GM12892 (cell line): ENCODE data around the gene TSR3.

Source experiments
- POLR2A ChIP-seq: IDR thresholded peaks from 2 replicates; pipeline ENCODE4 v1.6.1; 2011; ENCODE audit warnings: low read depth, low read length, control low read depth
- POLR2AphosphoS5 ChIP-seq: IDR thresholded peaks from 2 replicates; pipeline ENCODE4 v1.6.1; 2011; ENCODE audit warnings: low read depth, low read length, control low read depth

DNA sequence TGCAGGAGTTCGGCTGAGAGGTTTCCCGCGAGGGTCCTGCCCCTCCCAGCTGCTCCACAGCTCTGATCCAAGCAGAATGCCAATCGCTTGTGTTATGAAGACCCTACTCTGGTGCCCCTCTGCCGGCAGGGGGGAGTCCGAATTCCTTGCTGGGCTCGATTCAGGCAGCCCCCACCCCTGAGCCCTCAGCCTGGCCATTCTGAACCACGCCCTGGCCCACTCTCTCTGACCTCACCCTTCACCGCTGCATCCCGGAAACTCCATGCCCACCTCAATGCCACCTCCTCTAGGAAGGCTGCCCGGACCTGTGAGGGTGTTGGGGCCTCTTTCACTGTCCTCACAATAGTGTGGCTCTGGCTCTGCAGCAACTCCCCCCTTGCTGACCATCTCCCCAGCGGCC lies 50.1 kb downstream of the TSR3 start:
- TF ChIP-seq POLR2A (no peak), POLR2AphosphoS5 (no peak)
